Measurements from ENCODE around the gene ROBO2. TPM values are rescaled to one million over a fixed set of nuclear protein-coding genes. Genes with fewer than 3 reads are reported as not detected.

The ROBO2 gene
- total RNA-seq, 1 experiment from 2014 or later, result not detected

GRCh38 chr3:77321646-77322045, 281.7 kb downstream of the ROBO2 start (continued):
- no peak for TF ChIP-seq EZH2 (IDR thresholded peaks at IDR 0.05)

- H2AFZ ChIP-seq (ENCODE audit: low read depth, low read length, poor library complexity, severe bottlenecking), result no peak overlapping the region
- H3K9ac ChIP-seq (ENCODE audit: low read length), result no peak overlapping the region
- intact Hi-C loops (cut with micrococcal nuclease), result no loop called here
- H3K27ac ChIP-seq (ENCODE audit: low read depth, low read length), result no peak overlapping the region
- no peak for DNase-seq (ENCODE audit: low read depth, low spot score)
- ChIA-PET POLR2A (no interaction called here), RAD21 (ENCODE audit: low non-redundant PET in 1 of 2, low total read pairs in 2 of 2, uncharacterized antibody in 2 of 2, unreplicated experiment in 2 of 2) (no interaction called here), CTCF (no interaction called here)
- no peaks in the 10 kb centered on the region for H3K4me1 ChIP-seq (ENCODE audit: control insufficient read depth in 1 of 2, insufficient read depth in 2 of 2, low read length in 2 of 2)
- ATAC-seq, result no peak
- no peaks in the 10 kb centered on the region for H3K79me2 ChIP-seq (ENCODE audit: insufficient read depth, low read length)
- H3K4me3 ChIP-seq (replicated peaks in 1 of 2; ENCODE audit: low read depth in 1 of 2, low read length in 2 of 2), result no peak overlapping the region
- H3K4me2 ChIP-seq (ENCODE audit: low read length), result no peak overlapping the region
- TF ChIP-seq ELF1 (IDR thresholded peaks at IDR 0.05; ENCODE audit: borderline replicate concordance, low read depth), result no peak
- TF ChIP-seq EZH2phosphoT487 (IDR thresholded peaks at IDR 0.05; ENCODE audit: borderline replicate concordance), result no peak
- TF ChIP-seq MAX (IDR thresholded peaks at IDR 0.05), result no peak
- no peak for TF ChIP-seq YY1 (IDR thresholded peaks at IDR 0.05; ENCODE audit: extremely low read depth, insufficient replicate concordance, low read depth, low read length)
- no peak for TF ChIP-seq JUND (IDR thresholded peaks at IDR 0.05)
- TF ChIP-seq EZH2 (IDR thresholded peaks at IDR 0.05), result no peak
- TF ChIP-seq SP1 (IDR thresholded peaks at IDR 0.05; ENCODE audit: low read depth), result no peak
- no peak for TF ChIP-seq ZFX (IDR thresholded peaks at IDR 0.05)
- H3K9me3 ChIP-seq (ENCODE audit: control insufficient read depth in 1 of 2, insufficient read depth in 1 of 2, low read depth in 1 of 2, low read length in 2 of 2), result peaks cover 0 to 5% of the 10 kb centered on the region in 2 experiments; a peak in 1 of 4 replicates
- no peaks in the 10 kb centered on the region for H3K36me3 ChIP-seq (ENCODE audit: control insufficient read depth in 1 of 2, insufficient read depth in 2 of 2, low read length in 2 of 2)
- H3K9me2 ChIP-seq (ENCODE audit: insufficient read depth), result no peaks in the 10 kb centered on the region
- H3K27me3 ChIP-seq (ENCODE audit: insufficient read depth, low read length), result no peaks in the 10 kb centered on the region
- BruUV-seq (replicated peaks), result no TSS peak
- H4K20me1 ChIP-seq (ENCODE audit: insufficient read depth), result no peaks in the 10 kb centered on the region
These were observed 283.7 kb downstream of the ROBO2 start for GRCh38 chr3:77323626-77324025.

GRCh38 chr3:77324105-77324504, 284.2 kb downstream of the ROBO2 start:
- Histone ChIP-seq H3K9me3 (ENCODE audit: control insufficient read depth in 1 of 2, insufficient read depth in 1 of 2, low read depth in 1 of 2, low read length in 2 of 2) (peaks cover 0 to 5% of the 10 kb centered on the region in 2 experiments; a peak in 1 of 4 replicates), H3K4me1 (ENCODE audit: control insufficient read depth in 1 of 2, insufficient read depth in 2 of 2, low read length in 2 of 2) (no peaks in the 10 kb centered on the region), H2AFZ (ENCODE audit: low read depth, low read length, poor library complexity, severe bottlenecking) (no peak overlapping the region), H3K4me2 (ENCODE audit: low read length) (no peak overlapping the region), H3K36me3 (ENCODE audit: control insufficient read depth in 1 of 2, insufficient read depth in 2 of 2, low read length in 2 of 2) (no peaks in the 10 kb centered on the region), H4K20me1 (ENCODE audit: insufficient read depth) (no peaks in the 10 kb centered on the region), H3K9me2 (ENCODE audit: insufficient read depth) (no peaks in the 10 kb centered on the region), H3K4me3 (replicated peaks in 1 of 2; ENCODE audit: low read depth in 1 of 2, low read length in 2 of 2) (no peak overlapping the region), H3K27ac (ENCODE audit: low read depth, low read length) (no peak overlapping the region), H3K79me2 (ENCODE audit: insufficient read depth, low read length) (no peaks in the 10 kb centered on the region), H3K27me3 (ENCODE audit: insufficient read depth, low read length) (no peaks in the 10 kb centered on the region), H3K9ac (ENCODE audit: low read length) (no peak overlapping the region)
- ATAC-seq (no peak), DNase-seq (ENCODE audit: low read depth, low spot score) (no peak)
- intact Hi-C loops (cut with micrococcal nuclease), result no loop called here
- RAD21 ChIA-PET (ENCODE audit: low non-redundant PET in 1 of 2, low total read pairs in 2 of 2, uncharacterized antibody in 2 of 2, unreplicated experiment in 2 of 2), result no interaction called here
- TF ChIP-seq SP1 (IDR thresholded peaks at IDR 0.05; ENCODE audit: low read depth) (no peak), SIN3A (IDR thresholded peaks at IDR 0.05; ENCODE audit: low read depth) (no peak)
- BruUV-seq (replicated peaks), result no TSS peak
- CTCF ChIA-PET, result no interaction called here
- POLR2A ChIA-PET, result no interaction called here

All from HCT116 (cell line).